BE2C (cell line): ENCODE results near the gene NIT2.
"Not testable (repeated sequence)": the region's sequence is repeated elsewhere in the genome, so short reads cannot be mapped to it uniquely, and the experiment has no call there.

ENCODE experiments used
- DNase-seq: peaks from one replicate; pipeline ENCODE4 v3.0.0-alpha.2; 2020
- H3K27me3 ChIP-seq: fragments of 250-450 bp; sonication (Bioruptor Pico); 2 replicates; pipeline ENCODE4 v1.5.1; 2020; ENCODE audit warnings: mild to moderate bottlenecking
- H3K36me3 ChIP-seq: fragments of 250-450 bp; sonication (Bioruptor Pico); 2 replicates; pipeline ENCODE4 v1.5.1; 2020; ENCODE audit warnings: mild to moderate bottlenecking
- H3K4me1 ChIP-seq: fragments of 250-450 bp; sonication (Bioruptor Pico); 2 replicates; pipeline ENCODE4 v1.5.1; 2020
- H3K4me3 ChIP-seq: 2 replicates; pipeline ENCODE4 v1.5.1; 2011; ENCODE audit warnings: low read depth, low read length
- H3K9me3 ChIP-seq: fragments of 250-450 bp; sonication (Bioruptor Pico); 2 replicates; pipeline ENCODE4 v1.5.1; 2020
- TF ChIP-seq, protein P1 (sequence below): IDR thresholded peaks from 2 replicates; pipeline ENCODE4 v1.5.1; 2012; ENCODE audit warnings: mild to moderate bottlenecking, low read depth, low read length

NIT2 gene

GRCh38 chr3:100340527-100340926 is 6.0 kb downstream of the NIT2 start:
- Histone ChIP-seq H3K9me3 (no peaks in the 10 kb centered on the region), H3K27me3 (no peaks in the 10 kb centered on the region), H3K36me3 (peaks cover 17% of the 10 kb centered on the region; the same call in 1 of the 2 replicates), H3K4me1 (no peaks in the 10 kb centered on the region; the same call in 1 of the 2 replicates), H3K4me3 (no peak overlapping the region)
- TF ChIP-seq, protein P1, sequence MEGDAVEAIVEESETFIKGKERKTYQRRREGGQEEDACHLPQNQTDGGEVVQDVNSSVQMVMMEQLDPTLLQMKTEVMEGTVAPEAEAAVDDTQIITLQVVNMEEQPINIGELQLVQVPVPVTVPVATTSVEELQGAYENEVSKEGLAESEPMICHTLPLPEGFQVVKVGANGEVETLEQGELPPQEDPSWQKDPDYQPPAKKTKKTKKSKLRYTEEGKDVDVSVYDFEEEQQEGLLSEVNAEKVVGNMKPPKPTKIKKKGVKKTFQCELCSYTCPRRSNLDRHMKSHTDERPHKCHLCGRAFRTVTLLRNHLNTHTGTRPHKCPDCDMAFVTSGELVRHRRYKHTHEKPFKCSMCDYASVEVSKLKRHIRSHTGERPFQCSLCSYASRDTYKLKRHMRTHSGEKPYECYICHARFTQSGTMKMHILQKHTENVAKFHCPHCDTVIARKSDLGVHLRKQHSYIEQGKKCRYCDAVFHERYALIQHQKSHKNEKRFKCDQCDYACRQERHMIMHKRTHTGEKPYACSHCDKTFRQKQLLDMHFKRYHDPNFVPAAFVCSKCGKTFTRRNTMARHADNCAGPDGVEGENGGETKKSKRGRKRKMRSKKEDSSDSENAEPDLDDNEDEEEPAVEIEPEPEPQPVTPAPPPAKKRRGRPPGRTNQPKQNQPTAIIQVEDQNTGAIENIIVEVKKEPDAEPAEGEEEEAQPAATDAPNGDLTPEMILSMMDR, result no peak
- DNase-seq, result no peak

DNA sequence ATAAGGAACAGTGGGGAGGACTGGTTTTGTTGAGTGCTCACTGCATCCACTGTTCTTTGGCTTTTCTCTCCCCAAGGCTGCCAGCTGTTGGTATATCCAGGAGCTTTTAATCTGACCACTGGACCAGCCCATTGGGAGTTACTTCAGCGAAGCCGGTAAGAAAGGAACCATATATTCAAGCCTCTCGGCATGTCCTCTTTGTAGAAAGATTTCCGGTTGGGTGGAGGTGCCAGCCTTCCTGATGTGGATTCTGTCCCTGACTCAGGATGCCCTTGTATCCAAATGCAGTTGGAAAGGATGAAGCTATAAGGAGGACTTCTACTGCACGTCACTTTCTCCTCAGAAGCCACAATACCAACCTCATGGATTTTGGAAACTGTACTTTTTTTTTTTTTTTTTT is 14.2 kb downstream of the NIT2 start:
- H3K9me3 ChIP-seq, result no peaks in the 10 kb centered on the region
- H3K4me3 ChIP-seq, result no peak overlapping the region
- TF ChIP-seq, protein P1, result no peak
- DNase-seq, result no peak
- H3K4me1 ChIP-seq, result no peaks in the 10 kb centered on the region
- no peaks in the 10 kb centered on the region for H3K27me3 ChIP-seq
- H3K36me3 ChIP-seq, result peaks cover 25% of the 10 kb centered on the region

DNA sequence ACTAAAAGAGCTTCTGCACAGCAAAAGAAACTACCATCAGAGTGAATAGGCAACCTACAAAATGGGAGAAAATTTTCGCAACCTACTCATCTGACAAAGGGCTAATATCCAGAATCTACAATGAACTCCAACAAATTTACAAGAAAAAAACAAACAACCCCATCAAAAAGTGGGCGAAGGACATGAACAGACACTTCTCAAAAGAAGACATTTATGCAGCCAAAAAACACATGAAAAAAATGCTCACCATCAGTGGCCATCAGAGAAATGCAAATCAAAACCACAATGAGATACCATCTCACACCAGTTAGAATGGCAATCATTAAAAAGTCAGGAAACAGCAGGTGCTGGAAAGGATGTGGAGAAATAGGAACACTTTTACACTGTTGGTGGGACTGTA is 17.2 kb downstream of the NIT2 start:
- H3K9me3 ChIP-seq, DNase-seq, H3K27me3 ChIP-seq, H3K4me3 ChIP-seq, H3K4me1 ChIP-seq: not testable (repeated sequence)
- H3K36me3 ChIP-seq, result peaks cover 27% of the 10 kb centered on the region

- peaks cover 7% of the 10 kb centered on the region; the same call in 1 of the 2 replicates for H3K4me1 ChIP-seq
- TF ChIP-seq, protein P1, result no peak
- peaks cover 19% of the 10 kb centered on the region for H3K36me3 ChIP-seq
- no peak overlapping the region for H3K4me3 ChIP-seq
- H3K27me3 ChIP-seq, result no peaks in the 10 kb centered on the region
- no peaks in the 10 kb centered on the region for H3K9me3 ChIP-seq
- DNase-seq, result no peak
These were observed 18.0 kb downstream of the NIT2 start for GRCh38 chr3:100352296-100353231.

GRCh38 chr3:100354850-100355249 is 20.3 kb downstream of the NIT2 start:
- Histone ChIP-seq H3K4me1 (peaks cover 7% of the 10 kb centered on the region; the same call in 1 of the 2 replicates), H3K4me3 (no peak overlapping the region), H3K27me3 (no peaks in the 10 kb centered on the region), H3K9me3 (no peaks in the 10 kb centered on the region), H3K36me3 (peaks cover 19% of the 10 kb centered on the region)
- TF ChIP-seq, protein P1, result no peak
- no peak for DNase-seq

DNA sequence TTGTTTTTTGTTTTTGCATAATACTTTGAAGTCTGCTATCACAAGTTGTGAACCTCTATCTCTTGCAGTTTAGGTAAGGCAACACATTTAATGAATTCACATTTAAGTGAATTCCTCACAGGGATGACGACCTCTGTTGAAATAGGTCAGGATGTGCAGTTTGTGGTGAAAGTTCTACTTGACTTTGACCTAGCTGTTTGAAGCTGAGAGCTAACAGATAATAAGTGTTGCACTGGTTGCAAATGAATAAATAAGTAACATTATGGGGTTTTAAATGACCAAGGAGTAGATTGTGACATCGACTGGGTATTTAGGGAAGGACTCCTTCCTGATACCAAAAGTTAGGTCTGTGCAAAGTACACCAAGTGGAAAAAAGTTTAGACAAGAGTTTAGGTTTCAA is 23.9 kb downstream of the NIT2 start:
- TF ChIP-seq, protein P1, result no peak
- Histone ChIP-seq H3K9me3 (no peaks in the 10 kb centered on the region; the same call in 1 of the 2 replicates), H3K36me3 (peaks cover 27% of the 10 kb centered on the region), H3K4me3 (no peak overlapping the region), H3K27me3 (no peaks in the 10 kb centered on the region), H3K4me1 (peaks cover 7% of the 10 kb centered on the region; the same call in 1 of the 2 replicates)
- DNase-seq, result no peak
